ENCODE results near the gene POLR3E. TPM values are rescaled to one million over a fixed set of nuclear protein-coding genes. Genes with fewer than 3 reads are reported as not detected.

Gene POLR3E
- total RNA-seq, 2 experiments from 2014 or later = 74.5 to 107 TPM

- no peaks in the 10 kb centered on the region for H3K9me2 ChIP-seq (ENCODE audit: insufficient read depth, low read length)
- DNase-seq (ENCODE audit: low spot score) = no peak
- CTCF ChIA-PET (ENCODE audit: unreplicated experiment) = no interaction called here
- TF ChIP-seq EZH2phosphoT487 (IDR thresholded peaks at IDR 0.05; ENCODE audit: borderline replicate concordance, low read depth, low read length) (no peak), CTCF (conservative IDR thresholded peaks at IDR 0.05; ENCODE audit: low read length) (no peak)
- POLR2A ChIA-PET = no interaction called here
- intact Hi-C loops (cut with micrococcal nuclease; ENCODE audit: unreplicated experiment) = no loop called here
- no peak overlapping the region for H2AFZ ChIP-seq (ENCODE audit: low read length)
- H3K4me3 ChIP-seq (ENCODE audit: low read depth, low read length, poor library complexity, severe bottlenecking) = no peak overlapping the region
- H3K9me3 ChIP-seq (ENCODE audit: low read length) = no peaks in the 10 kb centered on the region
- no peaks in the 10 kb centered on the region for H4K20me1 ChIP-seq (ENCODE audit: insufficient read depth, low read length)
- no peaks in the 10 kb centered on the region for H3K79me2 ChIP-seq (ENCODE audit: insufficient read depth, low read depth, low read length)
- no peak overlapping the region for H3K27ac ChIP-seq (ENCODE audit: low read depth, low read length, poor library complexity, severe bottlenecking)
- H3K4me1 ChIP-seq (ENCODE audit: insufficient read depth, low read length, poor library complexity, severe bottlenecking) = no peaks in the 10 kb centered on the region
- H3K4me2 ChIP-seq (ENCODE audit: low read length) = no peak overlapping the region
- H3K36me3 ChIP-seq (ENCODE audit: insufficient read depth, low read length) = peaks cover 92% of the 10 kb centered on the region
- no TSS peak for BruUV-seq (replicated peaks)
Observed at GRCh38 chr16:22314661-22315626, 17.7 kb downstream of the POLR3E start.

GRCh38 chr16:22315979-22316378 lies 18.8 kb downstream of the POLR3E start:
- Histone ChIP-seq H3K36me3 (ENCODE audit: insufficient read depth, low read length) (peaks cover 93% of the 10 kb centered on the region), H3K4me3 (ENCODE audit: low read depth, low read length, poor library complexity, severe bottlenecking) (no peak overlapping the region), H3K9me2 (ENCODE audit: insufficient read depth, low read length) (no peaks in the 10 kb centered on the region), H2AFZ (ENCODE audit: low read length) (no peak overlapping the region), H3K4me1 (ENCODE audit: insufficient read depth, low read length, poor library complexity, severe bottlenecking) (no peaks in the 10 kb centered on the region), H4K20me1 (ENCODE audit: insufficient read depth, low read length) (0 out of 2 replicates have a peak, but pooled peaks cover 3% of the 10 kb centered on the region), H3K9me3 (ENCODE audit: low read length) (no peaks in the 10 kb centered on the region), H3K27ac (ENCODE audit: low read depth, low read length, poor library complexity, severe bottlenecking) (no peak overlapping the region), H3K4me2 (ENCODE audit: low read length) (no peak overlapping the region), H3K79me2 (ENCODE audit: insufficient read depth, low read depth, low read length) (no peaks in the 10 kb centered on the region)
- ChIA-PET CTCF (ENCODE audit: unreplicated experiment) (no interaction called here), POLR2A (interaction anchor here (0.6 kb wide), 1 partner anchor 14 kb away, joined by 3 read pairs; no protein-coding TSS in a partner anchor)
- no peak for TF ChIP-seq CTCF (conservative IDR thresholded peaks at IDR 0.05; ENCODE audit: low read length)
- no peak for TF ChIP-seq EZH2phosphoT487 (IDR thresholded peaks at IDR 0.05; ENCODE audit: borderline replicate concordance, low read depth, low read length)
- no peak for DNase-seq (ENCODE audit: low spot score)
- BruUV-seq (replicated peaks) = no TSS peak
- intact Hi-C loops (cut with micrococcal nuclease; ENCODE audit: unreplicated experiment) = no loop called here

- CTCF ChIA-PET (ENCODE audit: unreplicated experiment) = no interaction called here
Observed at GRCh38 chr16:22316411-22316811, 19.2 kb downstream of the POLR3E start.

More at GRCh38 chr16:22316411-22316811, 19.2 kb downstream of the POLR3E start:
- H3K4me2 ChIP-seq (ENCODE audit: low read length) = no peak overlapping the region
- 0 out of 2 replicates have a peak, but pooled peaks cover 3% of the 10 kb centered on the region for H4K20me1 ChIP-seq (ENCODE audit: insufficient read depth, low read length)
- H3K4me3 ChIP-seq (ENCODE audit: low read depth, low read length, poor library complexity, severe bottlenecking) = no peak overlapping the region
- no peaks in the 10 kb centered on the region for H3K79me2 ChIP-seq (ENCODE audit: insufficient read depth, low read depth, low read length)
- TF ChIP-seq EZH2phosphoT487 (IDR thresholded peaks at IDR 0.05; ENCODE audit: borderline replicate concordance, low read depth, low read length) (no peak), CTCF (conservative IDR thresholded peaks at IDR 0.05; ENCODE audit: low read length) (no peak)
- H2AFZ ChIP-seq (ENCODE audit: low read length) = no peak overlapping the region
- H3K9me3 ChIP-seq (ENCODE audit: low read length) = no peaks in the 10 kb centered on the region
- no peak overlapping the region for H3K27ac ChIP-seq (ENCODE audit: low read depth, low read length, poor library complexity, severe bottlenecking)
- no TSS peak for BruUV-seq (replicated peaks)
- H3K9me2 ChIP-seq (ENCODE audit: insufficient read depth, low read length) = no peaks in the 10 kb centered on the region
- intact Hi-C loops (cut with micrococcal nuclease; ENCODE audit: unreplicated experiment) = no loop called here
- no peak for DNase-seq (ENCODE audit: low spot score)
- no peaks in the 10 kb centered on the region for H3K4me1 ChIP-seq (ENCODE audit: insufficient read depth, low read length, poor library complexity, severe bottlenecking)
- peaks cover 93% of the 10 kb centered on the region for H3K36me3 ChIP-seq (ENCODE audit: insufficient read depth, low read length)
- POLR2A ChIA-PET = interaction anchor here (0.6 kb wide), 1 partner anchor 13 kb away, joined by 3 read pairs; no protein-coding TSS in a partner anchor

Measured in OCI-LY7 (cell line).